ENCODE measurements around the gene PPP3CB.

PPP3CB gene

DNA sequence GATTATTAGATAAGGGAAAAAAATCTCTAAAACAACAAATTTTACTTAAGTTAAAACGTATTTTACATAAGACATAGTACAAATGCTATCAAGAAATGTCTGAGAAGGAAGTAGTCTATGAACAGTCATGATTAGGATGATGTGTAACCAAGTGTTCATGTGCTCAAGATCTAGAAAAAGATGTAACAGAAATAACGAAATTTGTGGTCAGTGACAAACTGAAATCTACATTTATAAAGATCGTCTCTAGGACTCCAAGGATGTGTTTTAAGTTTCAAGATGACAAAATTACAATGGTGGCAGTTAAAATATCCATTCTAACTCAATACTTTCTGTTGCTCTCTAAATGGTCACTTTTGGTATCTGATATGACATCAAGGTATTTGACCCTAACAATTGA is 17.2 kb downstream of the PPP3CB start:
- DNase-seq = no peak

DNA sequence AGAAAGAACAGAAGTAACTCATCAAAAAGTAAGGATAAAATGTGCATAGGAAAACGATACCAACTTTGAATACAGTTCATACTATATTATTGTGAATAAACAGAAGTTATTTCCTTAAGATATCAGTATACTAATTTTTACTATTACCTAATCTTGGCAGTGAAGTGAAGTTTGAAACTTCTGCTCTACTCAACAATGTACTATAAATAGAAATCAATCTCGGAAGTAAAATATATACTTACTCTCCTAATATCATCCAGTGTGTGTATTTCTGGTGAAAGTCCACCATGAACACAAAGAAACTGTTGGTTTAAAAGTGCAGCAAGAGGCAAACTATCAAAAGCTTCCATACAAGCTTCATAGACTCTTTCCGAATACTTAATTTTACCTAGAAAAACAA is 24.6 kb downstream of the PPP3CB start:
- DNase-seq = no peak

GRCh38 chr10:73469579-73469978 is 26.2 kb downstream of the PPP3CB start:
- DNase-seq = no peak

DNA sequence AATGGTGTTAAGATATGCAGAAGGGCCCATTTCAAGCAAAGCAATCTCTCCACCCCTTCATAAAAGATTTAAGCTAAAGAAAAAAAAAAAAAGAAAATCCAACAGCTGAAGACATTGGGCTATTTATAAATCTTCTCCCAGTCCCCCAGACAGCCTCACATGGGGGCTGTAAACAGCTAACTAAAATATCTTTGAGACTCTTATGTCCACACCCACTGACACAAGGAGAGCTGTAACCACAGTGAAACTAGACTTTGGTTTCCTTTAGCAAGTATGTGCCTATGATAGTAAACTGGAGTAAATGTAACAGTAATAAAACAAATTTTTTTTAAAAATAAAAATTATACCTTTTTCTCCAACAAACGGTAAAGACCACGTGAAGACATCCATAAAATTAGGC is 28.6 kb downstream of the PPP3CB start:
- DNase-seq = no peak

- no peak for DNase-seq
Measured at GRCh38 chr10:73465978-73466726, 29.7 kb downstream of the PPP3CB start.

DNA sequence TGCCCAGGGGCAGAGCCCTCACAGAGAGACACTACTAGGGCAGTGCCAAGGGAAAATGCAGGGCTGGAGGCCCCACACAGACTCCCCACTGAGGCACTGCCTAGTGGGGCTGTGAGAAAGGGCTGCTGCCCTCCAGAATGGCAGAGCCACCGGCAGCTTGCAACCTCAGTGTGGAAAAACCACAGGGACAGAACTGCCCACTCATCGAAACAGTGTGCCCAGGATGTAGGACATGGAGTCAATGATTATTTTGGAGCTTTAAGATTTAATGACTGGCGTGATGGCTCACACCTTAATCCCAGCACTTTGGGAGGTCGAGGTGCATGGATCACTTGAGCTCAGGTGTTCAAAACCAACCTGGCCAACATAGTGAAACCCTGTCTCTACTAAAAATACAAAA is 34.9 kb downstream of the PPP3CB start:
- no peak for DNase-seq

DNA sequence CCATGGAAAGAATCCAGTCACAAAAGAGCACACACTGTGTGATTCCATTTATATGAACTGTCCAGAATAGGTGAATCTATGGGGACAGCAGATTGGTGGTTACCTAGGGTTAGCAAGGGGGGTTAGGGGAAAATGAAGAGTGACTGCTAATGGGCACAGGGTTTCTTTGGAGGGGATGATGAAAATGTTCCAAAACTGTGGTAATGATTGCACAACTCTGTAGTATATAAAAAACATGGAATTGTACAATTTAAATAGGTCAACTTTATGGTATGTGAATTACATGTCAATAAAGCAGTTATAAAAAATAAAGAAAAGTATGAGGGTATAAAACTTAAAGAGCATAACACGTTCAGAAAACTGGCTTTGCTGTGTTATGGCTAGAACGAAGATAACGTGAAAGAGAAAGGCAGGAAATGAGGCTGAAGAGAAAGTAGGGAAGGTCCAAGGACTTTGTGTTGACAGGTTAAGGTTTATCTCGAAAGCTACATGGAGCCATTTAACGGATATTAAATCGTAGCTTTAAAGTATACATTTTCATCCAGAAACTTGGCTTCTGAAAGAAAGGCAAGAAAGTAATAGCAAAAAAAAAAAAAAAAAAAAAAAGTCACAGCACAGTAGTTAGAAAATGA is 36.0 kb downstream of the PPP3CB start:
- DNase-seq = no peak

DNA sequence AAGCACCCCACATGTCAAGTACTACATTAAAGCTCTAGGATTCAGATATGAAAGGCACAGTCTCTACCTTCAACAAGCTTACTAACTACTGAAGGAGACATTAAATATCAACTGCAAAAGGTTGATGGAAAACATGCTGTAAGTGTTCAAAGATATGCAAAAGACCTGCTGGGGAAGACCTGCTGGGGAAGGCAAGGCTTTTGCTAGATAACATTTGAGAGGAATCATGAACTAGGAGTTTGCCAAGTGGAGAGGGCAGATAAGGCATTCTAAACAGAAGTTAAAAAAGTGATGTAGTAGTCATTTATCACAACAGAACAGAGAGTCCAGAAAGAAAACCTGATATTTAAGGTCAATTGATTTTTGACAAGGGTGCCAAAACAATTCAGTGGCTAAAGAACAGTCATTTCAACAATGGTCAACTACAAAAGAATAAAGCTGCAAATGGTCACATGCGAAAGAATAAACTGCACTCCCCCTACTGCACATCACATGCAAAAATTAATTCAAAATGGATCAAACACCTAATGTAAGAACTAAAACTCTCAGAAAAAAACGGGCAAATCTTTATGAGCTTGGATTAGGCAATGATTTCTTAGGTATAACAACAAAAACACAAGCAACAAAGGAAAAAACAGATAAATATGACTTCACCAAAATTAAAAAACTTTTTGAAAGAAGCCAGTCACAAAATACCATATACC is 39.5 kb downstream of the PPP3CB start:
- no peak for DNase-seq

GRCh38 chr10:73449113-73449512 is 46.7 kb downstream of the PPP3CB start:
- no peak for DNase-seq

DNA sequence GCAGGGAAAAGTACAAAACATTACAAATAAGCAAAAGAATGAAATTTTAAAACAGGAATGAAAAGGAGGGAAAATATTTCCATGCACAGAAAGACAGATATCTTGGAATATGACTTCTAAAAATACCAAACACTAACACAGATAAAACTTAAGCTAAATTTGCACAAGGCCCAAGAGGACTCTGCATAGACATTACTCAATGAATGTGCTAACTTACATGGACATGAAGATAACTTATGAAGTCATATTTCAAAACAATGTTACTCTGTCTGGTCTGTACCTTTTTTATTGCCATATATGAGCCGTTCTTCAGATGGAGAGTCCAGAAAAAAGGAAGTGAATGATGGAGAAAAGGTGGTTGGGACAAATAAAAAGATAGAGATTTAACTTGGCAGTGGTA is 47.4 kb downstream of the PPP3CB start:
- DNase-seq = no peak

- DNase-seq = no peak
Measured at GRCh38 chr10:73446926-73447325, 48.9 kb downstream of the PPP3CB start.

DNA sequence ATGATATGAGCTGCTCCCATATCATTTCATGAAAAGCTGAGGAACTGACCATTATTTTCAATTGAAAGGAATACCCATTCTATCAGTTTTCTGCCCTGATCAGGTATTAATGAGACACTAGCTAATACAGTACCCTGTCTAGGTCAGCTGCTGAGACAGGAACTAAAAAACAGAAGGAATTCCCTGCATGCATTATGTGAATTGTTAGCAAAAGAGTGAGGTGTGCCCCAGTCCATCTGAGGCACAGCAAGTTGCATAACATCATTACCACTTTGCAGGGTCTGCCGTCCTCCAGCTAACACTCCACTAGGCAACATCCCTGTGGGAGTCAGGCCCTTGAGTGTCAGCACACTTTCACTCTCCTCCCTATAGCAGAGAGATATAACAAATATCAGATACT is 51.4 kb downstream of the PPP3CB start:
- no peak for DNase-seq

- no peak for DNase-seq
Measured at GRCh38 chr10:73439605-73440312, 56.1 kb downstream of the PPP3CB start.

GRCh38 chr10:73439055-73439454 is 56.8 kb downstream of the PPP3CB start:
- DNase-seq = no peak

DNA sequence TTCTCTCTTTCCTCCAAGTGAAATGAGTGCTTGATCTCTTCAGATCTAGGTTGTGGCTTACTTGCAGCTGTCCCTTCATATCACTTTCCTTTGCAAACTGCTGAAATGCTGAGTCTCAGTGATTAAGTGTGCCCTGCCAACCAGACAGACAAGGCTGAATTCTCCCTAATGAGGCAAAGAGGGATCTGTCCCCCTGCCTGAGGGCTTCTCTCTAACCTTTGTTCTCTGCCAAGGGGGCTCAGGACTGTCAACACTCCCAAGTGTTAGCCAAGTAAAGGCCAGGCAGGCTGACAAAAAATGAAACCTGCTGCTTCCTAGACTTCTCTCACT is 62.3 kb downstream of the PPP3CB start, which contains the start of gene MSS51:
TSS of gene MSS51 (minus strand) at position 24 of the 330 bp plus-strand sequence. CDS start 5,277 bp downstream, outside the sequence.
- no peak for DNase-seq

DNA sequence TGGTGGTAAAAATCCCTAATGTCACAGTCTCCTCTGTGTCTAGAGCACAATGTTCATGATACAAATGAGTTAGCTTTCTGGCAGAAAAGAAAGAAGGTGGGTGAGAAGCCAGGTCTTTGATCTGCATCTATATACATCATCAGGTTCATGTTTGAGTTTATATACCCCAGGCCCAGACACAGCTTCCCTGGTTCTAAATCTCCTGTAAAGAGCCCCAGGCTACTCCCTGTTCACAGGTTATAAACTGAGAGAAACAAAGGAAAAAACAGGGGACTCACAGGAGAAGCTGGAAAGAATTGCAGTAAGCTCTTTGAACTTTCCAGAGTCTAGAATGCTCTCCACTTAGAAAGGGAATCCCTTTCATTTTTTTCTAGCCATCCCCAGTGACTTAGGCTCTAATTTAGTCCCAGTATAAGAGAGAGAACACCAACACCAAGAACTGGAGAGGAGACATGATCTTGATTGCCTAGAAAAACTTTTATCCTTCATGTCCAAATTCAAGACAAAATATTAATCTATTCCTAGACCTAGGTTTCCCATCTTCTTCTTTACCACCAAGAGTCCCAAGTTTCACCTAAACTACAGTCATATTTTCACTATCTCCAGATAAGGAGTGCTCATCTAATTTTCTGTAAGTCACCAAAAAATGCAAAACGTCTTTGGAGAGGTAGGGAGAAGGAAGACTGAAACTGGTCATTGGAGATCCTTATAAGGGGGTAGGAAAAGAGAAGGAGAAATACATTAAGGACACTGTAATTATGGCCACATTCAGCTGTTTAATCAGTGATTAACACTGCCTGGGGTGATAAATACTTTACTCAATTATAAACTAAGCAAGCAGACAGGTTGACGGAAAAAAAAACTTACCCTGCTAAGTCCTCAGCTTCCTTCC is 62.9 kb downstream of the PPP3CB start:
- DNase-seq = no peak

- no peak for DNase-seq
Measured at GRCh38 chr10:73426318-73426717, 69.5 kb downstream of the PPP3CB start.

GRCh38 chr10:73424478-73424877 is 71.3 kb downstream of the PPP3CB start:
- no peak for DNase-seq

DNA sequence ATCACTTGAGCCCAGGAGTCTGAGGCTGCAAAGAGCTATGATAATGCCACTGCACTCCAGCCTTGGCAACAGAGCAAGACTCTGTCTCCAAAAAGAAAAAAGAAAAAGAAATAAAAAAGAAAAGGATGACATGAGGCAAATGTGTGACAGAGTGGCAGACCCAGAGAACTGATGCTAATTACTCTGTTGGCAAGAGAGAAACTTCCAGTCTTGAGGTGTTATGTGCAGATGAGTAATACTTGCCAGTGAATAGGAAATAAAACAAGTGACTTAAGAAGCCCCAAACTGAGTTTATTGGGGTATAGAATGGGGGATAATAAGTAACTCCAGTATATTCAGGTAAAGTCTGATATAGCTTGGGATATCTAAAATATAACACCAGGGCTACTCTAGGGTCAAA is 72.5 kb downstream of the PPP3CB start:
- no peak for DNase-seq

- no peak for DNase-seq
Measured at GRCh38 chr10:73416571-73416970, 79.3 kb downstream of the PPP3CB start.

DNA sequence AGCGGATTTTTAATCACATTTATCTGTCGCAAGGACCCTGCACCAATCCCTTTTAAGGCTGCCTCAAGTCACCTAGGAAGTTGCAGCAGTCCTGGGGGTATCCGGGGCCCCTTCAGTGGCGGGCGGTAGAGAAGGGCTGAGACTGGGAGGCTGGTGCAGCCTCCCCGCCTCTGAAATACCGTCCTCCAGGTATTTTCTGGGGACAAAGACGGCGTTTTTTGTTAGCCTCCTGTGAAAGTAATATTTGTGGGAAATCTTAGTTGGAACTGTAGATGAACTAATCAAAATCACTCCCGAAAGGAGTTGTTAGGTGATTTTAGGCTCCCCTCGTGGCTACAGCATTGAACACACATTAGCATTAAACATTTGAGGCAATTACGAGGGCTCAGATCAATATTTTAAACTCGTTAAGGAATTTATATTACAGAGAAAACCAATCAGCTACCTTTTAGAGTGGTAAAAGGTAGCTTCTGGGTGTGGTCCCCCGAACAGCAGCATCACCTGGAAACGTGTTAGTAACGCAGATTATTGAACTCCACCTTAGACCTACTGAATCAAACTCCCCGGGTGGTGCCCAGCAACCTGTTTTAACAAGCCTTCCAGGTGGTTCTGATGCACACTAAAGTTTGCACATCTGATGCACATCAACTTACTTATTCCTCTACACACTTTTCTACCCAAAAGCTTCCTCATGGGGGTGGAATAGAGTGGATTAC is 81.4 kb downstream of the PPP3CB start:
- DNase-seq = no peak
